H9 (cell line): Measurements from ENCODE around the gene NT5DC4. TPM values are rescaled to one million over a fixed set of nuclear protein-coding genes. Genes with fewer than 3 reads are reported as not detected.

Experiments used
- DNase-seq: peaks from one replicate; pipeline ENCODE4 v3.0.0-alpha.2; 2017
- H2AFZ ChIP-seq: one replicate; pipeline ENCODE4 v1.6.1; 2013; ENCODE audit warnings: mild to moderate bottlenecking, low read length, control low read depth, moderate library complexity
- H2AK5ac ChIP-seq: 2 replicates; pipeline ENCODE4 v1.6.1; 2013; ENCODE audit warnings: low read length, control low read depth, mixed read lengths; ENCODE audit not compliant: insufficient read length
- H2BK120ac ChIP-seq: one replicate; pipeline ENCODE4 v1.6.1; 2013; ENCODE audit warnings: low read depth, mild to moderate bottlenecking, low read length, control low read depth, inconsistent platforms; ENCODE audit not compliant: poor library complexity, severe bottlenecking
- H2BK12ac ChIP-seq: 2 replicates; pipeline ENCODE4 v1.6.1; 2013; ENCODE audit warnings: low read length, control low read depth, mixed read lengths, low read depth; ENCODE audit not compliant: insufficient read length
- H2BK15ac ChIP-seq: 2 replicates; pipeline ENCODE4 v1.6.1; 2013; ENCODE audit warnings: low read depth, low read length, control low read depth
- H2BK20ac ChIP-seq: one replicate; pipeline ENCODE4 v1.6.1; 2013; ENCODE audit warnings: low read depth, mild to moderate bottlenecking, low read length, control low read depth, inconsistent platforms; ENCODE audit not compliant: poor library complexity, severe bottlenecking
- H2BK5ac ChIP-seq: 2 replicates; pipeline ENCODE4 v1.6.1; 2013; ENCODE audit warnings: low read length, control low read depth, mixed read lengths; ENCODE audit not compliant: insufficient read length
- H3K14ac ChIP-seq: 2 replicates; pipeline ENCODE4 v1.6.1; 2013; ENCODE audit warnings: low read length, control low read depth; ENCODE audit not compliant: insufficient read depth
- H3K18ac ChIP-seq: 2 replicates; pipeline ENCODE4 v1.6.1; 2013; ENCODE audit warnings: low read depth, mild to moderate bottlenecking, mixed read lengths, low read length, control low read depth; ENCODE audit not compliant: insufficient read length
- H3K23ac ChIP-seq: 2 replicates; pipeline ENCODE4 v1.6.1; 2013; ENCODE audit warnings: low read length, control low read depth, mixed read lengths, low read depth; ENCODE audit not compliant: insufficient read length
- H3K23me2 ChIP-seq: 2 replicates; pipeline ENCODE4 v1.6.1; 2013; ENCODE audit warnings: low read depth, mild to moderate bottlenecking, mixed read lengths, low read length, control low read depth; ENCODE audit not compliant: insufficient read length, poor library complexity, severe bottlenecking
- H3K27ac ChIP-seq: 2 replicates; pipeline ENCODE4 v1.5.1; 2013; ENCODE audit warnings: low read length, control low read depth, mixed read lengths, low read depth; ENCODE audit not compliant: insufficient read length
- H3K27me3 ChIP-seq: 2 replicates; pipeline ENCODE4 v1.6.1; 2013; ENCODE audit warnings: low read length, control low read depth, inconsistent platforms; ENCODE audit not compliant: insufficient read depth
- H3K4ac ChIP-seq: 2 replicates; pipeline ENCODE4 v1.6.1; 2013; ENCODE audit warnings: low read depth, mild to moderate bottlenecking, control low read depth, inconsistent platforms, low read length, moderate library complexity
- H3K4me1 ChIP-seq: 2 replicates; pipeline ENCODE4 v1.6.1; 2013; ENCODE audit warnings: low read length, control low read depth, inconsistent platforms; ENCODE audit not compliant: insufficient read depth
- H3K4me2 ChIP-seq: 2 replicates; pipeline ENCODE4 v1.6.1; 2013; ENCODE audit warnings: low read length, control low read depth, mixed read lengths; ENCODE audit not compliant: insufficient read length, insufficient read depth
- H3K56ac ChIP-seq: 2 replicates; pipeline ENCODE4 v1.6.1; 2013; ENCODE audit warnings: low read depth, mild to moderate bottlenecking, mixed read lengths, low read length, control low read depth; ENCODE audit not compliant: insufficient read length
- H3K79me1 ChIP-seq: 2 replicates; pipeline ENCODE4 v1.6.1; 2013; ENCODE audit warnings: low read depth, mild to moderate bottlenecking, moderate library complexity, low read length, control low read depth, inconsistent platforms; ENCODE audit not compliant: insufficient read depth, poor library complexity, severe bottlenecking
- H3K79me2 ChIP-seq: 2 replicates; pipeline ENCODE4 v1.6.1; 2013; ENCODE audit warnings: low read length, control low read depth, inconsistent platforms; ENCODE audit not compliant: insufficient read depth
- H3K9ac ChIP-seq: 2 replicates; pipeline ENCODE4 v1.6.1; 2013; ENCODE audit warnings: low read length, control low read depth, mixed read lengths; ENCODE audit not compliant: insufficient read length; ENCODE audit errors: extremely low read depth
- H3K9me3 ChIP-seq: one replicate; pipeline ENCODE4 v1.6.1; 2013; ENCODE audit warnings: low read depth, low read length, inconsistent platforms; ENCODE audit not compliant: control insufficient read depth
- H3T11ph ChIP-seq: one replicate; pipeline ENCODE4 v1.6.1; 2013; ENCODE audit warnings: mild to moderate bottlenecking, low read length, control low read depth, inconsistent platforms
- H4K20me1 ChIP-seq: one replicate; pipeline ENCODE4 v1.6.1; 2013; ENCODE audit not compliant: control insufficient read depth, insufficient read length, insufficient read depth
- H4K5ac ChIP-seq: 2 replicates; pipeline ENCODE4 v1.6.1; 2013; ENCODE audit warnings: low read depth, mild to moderate bottlenecking, mixed read lengths, low read length, control low read depth; ENCODE audit not compliant: insufficient read length
- H4K8ac ChIP-seq: replicated peaks from 2 replicates; pipeline ENCODE4 v1.6.1; 2013; ENCODE audit warnings: low read length, control low read depth, mixed read lengths, low read depth; ENCODE audit not compliant: insufficient read length
- H4K91ac ChIP-seq: 2 replicates; pipeline ENCODE4 v1.6.1; 2013; ENCODE audit warnings: low read depth, mild to moderate bottlenecking, moderate library complexity, mixed read lengths, low read length, control low read depth; ENCODE audit not compliant: insufficient read length
- H3K27ac Mint-ChIP-seq, 3 experiments: 2 replicates in 2 of 3; 3 replicates in 1 of 3; pipeline ENCODE4 v1.8.0; 2020 to 2021; ENCODE audit warnings: mixed read lengths in 3 of 3, mild to moderate bottlenecking in 1 of 3, moderate library complexity in 1 of 3
- H3K27me3 Mint-ChIP-seq: 2 replicates; pipeline ENCODE4 v1.8.0; 2021; ENCODE audit warnings: low read depth, mild to moderate bottlenecking, moderate library complexity, mixed read lengths
- H3K36me3 Mint-ChIP-seq, 3 experiments: 2 replicates in 2 of 3; 3 replicates in 1 of 3; pipeline ENCODE4 v1.8.0; 2020 to 2021; ENCODE audit warnings: low read depth in 3 of 3, mixed read lengths in 3 of 3; ENCODE audit not compliant: insufficient read depth in 1 of 3
- H3K4me1 Mint-ChIP-seq, 2 experiments: 2 replicates each; pipeline ENCODE4 v1.8.0; 2020; ENCODE audit warnings: mixed read lengths in 2 of 2
- H3K4me3 Mint-ChIP-seq, 2 experiments: 2 replicates in 1 of 2; 3 replicates in 1 of 2; pipeline ENCODE4 v1.8.0; 2020 to 2021; ENCODE audit warnings: mild to moderate bottlenecking in 2 of 2, mixed read lengths in 2 of 2, moderate library complexity in 1 of 2
- H3K9me3 Mint-ChIP-seq, 2 experiments: 2 replicates in 1 of 2; 3 replicates in 1 of 2; pipeline ENCODE4 v1.8.0; 2020; ENCODE audit warnings: mild to moderate bottlenecking in 2 of 2, mixed read lengths in 2 of 2, moderate library complexity in 1 of 2
- CTCF ChIP-seq: fragments of 200-600 bp; sonication (generic); conservative IDR thresholded peaks from 3 replicates; pipeline ENCODE4 v1.8.0; 2021; ENCODE audit warnings: antibody characterized with exemption, mild to moderate bottlenecking
- WGBS: extraction: QIAGEN DNeasy Blood & Tissue Kit; methylation state at CpG from one replicate; pipeline ENCODE4 v1.1.7; 2013; ENCODE audit warnings: missing lambda C conversion rate, low lambda C conversion rate, mixed read lengths; ENCODE audit not compliant: insufficient read length; ENCODE audit errors: extremely low coverage; 5-methylcytosine and 5-hydroxymethylcytosine counted together
- total RNA-seq: library from RNA; stranded (reverse); gene quantifications from 2 replicates; pipeline ENCODE4 v1.2.1, GENCODE V29; 2021

NT5DC4 gene
- total RNA-seq, 1 experiment from 2014 or later = not detected

GRCh38 chr2:112684415-112684775 is 36.4 kb upstream of the NT5DC4 start:
- Histone ChIP-seq H4K8ac (no peak overlapping the region), H3K4me1 (no peaks in the 10 kb centered on the region), H2BK20ac (no peak overlapping the region), H3T11ph (no peak overlapping the region), H2BK15ac (no peak overlapping the region), H2AK5ac (no peak overlapping the region), H3K4me2 (no peak overlapping the region), H3K23ac (no peak overlapping the region), H4K5ac (no peak overlapping the region), H3K23me2 (no peaks in the 10 kb centered on the region), H3K79me1 (no peaks in the 10 kb centered on the region), H3K27me3 (no peaks in the 10 kb centered on the region), H3K79me2 (no peaks in the 10 kb centered on the region), H3K14ac (no peak overlapping the region), H2BK5ac (no peak overlapping the region), H3K4ac (no peak overlapping the region), H2BK120ac (no peak overlapping the region), H2AFZ (no peak overlapping the region), H3K9ac (no peak overlapping the region), H4K91ac (no peak overlapping the region), H3K18ac (no peak overlapping the region), H4K20me1 (no peaks in the 10 kb centered on the region), H3K27ac (no peak overlapping the region), H2BK12ac (no peak overlapping the region), H3K9me3 (no peaks in the 10 kb centered on the region), H3K56ac (no peak overlapping the region)
- Mint-ChIP-seq H3K4me1 (peaks cover 0 to 8% of the 10 kb centered on the region in 2 experiments; a peak in 2 of 4 replicates), H3K4me3 (no peak overlapping the region), H3K9me3 (no peaks in the 10 kb centered on the region), H3K27me3 (peaks cover 1% of the 10 kb centered on the region; the same call in 1 of the 2 replicates), H3K36me3 (no peaks in the 10 kb centered on the region), H3K27ac (no peak overlapping the region)
- no peak for TF ChIP-seq CTCF
- WGBS = no CpG with 5 or more reads among the region's 3 CpGs
- no peak for DNase-seq
